OCI-LY1 (cell line): Measurements from ENCODE around the gene LOXL4.

Source experiments
- CTCF ChIP-seq: fragments of 200-600 bp; sonication (generic), shearing (Covaris generic); IDR thresholded peaks from 2 replicates; pipeline ENCODE4 v1.5.1; 2017; ENCODE audit warnings: mild to moderate bottlenecking, antibody characterized with exemption, low read length, moderate library complexity, mixed read lengths
- EZH2 ChIP-seq: fragments of 200-600 bp; sonication (generic), shearing (Covaris generic); IDR thresholded peaks from 2 replicates; pipeline ENCODE4 v1.8.0; 2017; ENCODE audit warnings: borderline replicate concordance, mixed run types, mild to moderate bottlenecking, antibody characterized with exemption, low read length, moderate library complexity, mixed read lengths

GRCh38 chr10:98300526-98301229 lies 32.7 kb upstream of the LOXL4 start:
- TF ChIP-seq CTCF = no peak
- TF ChIP-seq EZH2 = no peak
